Spleen (tissue), 7 donors: ENCODE measurements around the gene SLC25A15.
"Not testable (repeated sequence)": the region's sequence is repeated elsewhere in the genome, so short reads cannot be mapped to it uniquely, and the experiment has no call there.

Experiments used
- CTCF ChIP-seq, 11 experiments: fragments of 200-600 bp in 7 of 11; fragments of 450-650 bp in 4 of 11; sonication (generic) in 4 of 11; IDR thresholded peaks in 8 of 11; conservative IDR thresholded peaks in 3 of 11; 1 replicate in 7 of 11; 2 replicates in 4 of 11; pipeline versions ENCODE4 v1.4.0 to v1.8.0; 2016 to 2021; ENCODE audit warnings: antibody characterized with exemption in 11 of 11, inconsistent platforms in 4 of 11, mild to moderate bottlenecking in 1 of 11
- POLR2A ChIP-seq, 3 donors: fragments of 450-650 bp; IDR thresholded peaks; one replicate each; pipeline ENCODE4 v1.5.1; 2017; ENCODE audit warnings: antibody characterized with exemption in 3 of 3, mild to moderate bottlenecking in 1 of 3
- donor health status: DM: no; HTN: no; CAD: no; lungs with moderate emphysema.
- donor health status: DM: no; HTN: no; CAD: no.
- donor health status: DM: no; HTN: no; CAD: no.

GRCh38 chr13:40782971-40783370, 6.4 kb upstream of the SLC25A15 start:
- not testable (repeated sequence) for TF ChIP-seq CTCF (IDR thresholded peaks at IDR 0.05 in 8 of 11, conservative IDR thresholded peaks at IDR 0.05 in 3 of 11); POLR2A (IDR thresholded peaks at IDR 0.05)
